GM12865 (cell line): ENCODE results near the gene CASKIN1.

Experiments
- DNase-seq: peaks from one replicate; pipeline ENCODE4 v3.0.0; 2010; ENCODE audit warnings: low read depth
- H3K4me3 ChIP-seq: 2 replicates; pipeline ENCODE4 v1.5.1; 2011; ENCODE audit warnings: mild to moderate bottlenecking, low read depth, low read length, control low read depth
- TF ChIP-seq, protein P1 (sequence below): IDR thresholded peaks from 2 replicates; pipeline ENCODE4 v1.5.1; 2011; ENCODE audit warnings: low read length, control low read depth, low read depth, inconsistent platforms; ENCODE audit not compliant: insufficient read depth; ENCODE audit errors: missing control alignments

Gene CASKIN1

GRCh38 chr16:2172688-2173335 is 23.6 kb downstream of the CASKIN1 start:
- TF ChIP-seq, protein P1, sequence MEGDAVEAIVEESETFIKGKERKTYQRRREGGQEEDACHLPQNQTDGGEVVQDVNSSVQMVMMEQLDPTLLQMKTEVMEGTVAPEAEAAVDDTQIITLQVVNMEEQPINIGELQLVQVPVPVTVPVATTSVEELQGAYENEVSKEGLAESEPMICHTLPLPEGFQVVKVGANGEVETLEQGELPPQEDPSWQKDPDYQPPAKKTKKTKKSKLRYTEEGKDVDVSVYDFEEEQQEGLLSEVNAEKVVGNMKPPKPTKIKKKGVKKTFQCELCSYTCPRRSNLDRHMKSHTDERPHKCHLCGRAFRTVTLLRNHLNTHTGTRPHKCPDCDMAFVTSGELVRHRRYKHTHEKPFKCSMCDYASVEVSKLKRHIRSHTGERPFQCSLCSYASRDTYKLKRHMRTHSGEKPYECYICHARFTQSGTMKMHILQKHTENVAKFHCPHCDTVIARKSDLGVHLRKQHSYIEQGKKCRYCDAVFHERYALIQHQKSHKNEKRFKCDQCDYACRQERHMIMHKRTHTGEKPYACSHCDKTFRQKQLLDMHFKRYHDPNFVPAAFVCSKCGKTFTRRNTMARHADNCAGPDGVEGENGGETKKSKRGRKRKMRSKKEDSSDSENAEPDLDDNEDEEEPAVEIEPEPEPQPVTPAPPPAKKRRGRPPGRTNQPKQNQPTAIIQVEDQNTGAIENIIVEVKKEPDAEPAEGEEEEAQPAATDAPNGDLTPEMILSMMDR = no peak
- H3K4me3 ChIP-seq = no peak overlapping the region
- no peak for DNase-seq

DNA sequence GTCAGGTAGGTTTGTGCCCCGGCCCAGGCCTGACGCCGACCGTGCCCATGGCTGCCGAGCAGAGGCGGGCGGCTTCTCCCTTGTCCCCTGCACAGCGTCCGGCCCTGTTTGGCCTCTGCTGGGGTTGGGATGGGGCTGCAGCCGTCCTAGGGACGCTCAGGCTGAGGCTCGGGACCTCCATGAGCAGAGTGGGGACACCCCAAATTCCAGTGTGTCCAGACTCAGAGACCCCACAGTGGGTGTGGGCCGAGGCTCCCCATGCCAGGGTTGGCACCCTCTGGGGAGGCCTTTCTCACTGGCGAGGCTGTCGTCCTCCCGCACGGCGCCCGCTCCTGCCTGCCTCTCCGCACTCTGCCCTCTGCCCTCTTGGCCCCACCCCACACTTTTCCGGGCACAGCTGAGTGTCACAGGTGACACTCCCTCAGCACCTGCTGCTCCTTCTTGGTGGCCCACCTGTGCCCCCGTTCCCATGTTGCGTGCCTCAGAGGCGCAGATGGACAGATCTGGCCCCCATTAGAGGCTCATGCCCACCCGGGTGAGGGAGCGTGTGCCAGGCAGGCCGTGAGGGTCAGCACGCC is 24.7 kb downstream of the CASKIN1 start:
- DNase-seq = no peak
- no peak overlapping the region for H3K4me3 ChIP-seq
- TF ChIP-seq, protein P1 = no peak

DNA sequence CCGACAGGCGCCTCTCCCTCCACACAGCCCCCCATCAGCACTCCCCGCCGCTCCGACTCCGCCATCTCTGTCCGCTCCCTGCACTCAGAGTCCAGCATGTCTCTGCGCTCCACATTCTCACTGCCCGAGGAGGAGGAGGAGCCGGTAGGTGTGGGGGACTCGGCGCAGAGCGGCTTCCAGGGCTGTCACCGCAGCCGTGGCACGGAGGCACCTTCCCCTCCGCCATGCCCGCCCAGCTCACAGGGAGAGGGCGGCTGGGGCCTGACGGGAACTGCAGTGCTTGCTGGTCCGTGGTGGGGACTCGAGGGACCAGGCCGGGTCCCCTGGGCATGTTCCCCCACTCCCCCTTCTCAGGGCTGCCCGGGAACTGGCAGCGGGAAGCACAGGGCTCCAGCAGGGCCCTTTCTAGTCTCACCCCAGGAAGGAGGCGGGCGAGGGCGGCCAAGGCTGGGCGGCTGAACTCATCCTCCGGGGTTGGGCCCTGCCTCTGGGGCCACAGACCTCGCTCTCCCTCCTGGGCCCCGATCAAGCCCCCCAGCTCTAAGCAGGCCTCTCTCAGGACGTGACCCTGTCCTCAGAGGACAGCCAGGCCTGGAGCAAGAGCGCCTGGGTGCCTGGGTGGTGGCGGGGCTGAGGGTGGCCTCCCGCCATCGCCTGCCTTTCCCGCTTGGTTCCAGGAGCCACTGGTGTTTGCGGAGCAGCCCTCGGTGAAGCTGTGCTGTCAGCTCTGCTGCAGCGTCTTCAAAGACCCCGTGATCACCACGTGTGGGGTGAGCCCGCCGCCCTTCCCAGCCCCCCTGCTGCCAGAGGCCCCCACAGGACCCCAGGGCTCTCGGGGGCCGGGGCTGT is 25.6 kb downstream of the CASKIN1 start:
- H3K4me3 ChIP-seq = no peak overlapping the region
- DNase-seq = no peak
- TF ChIP-seq, protein P1 = no peak

DNA sequence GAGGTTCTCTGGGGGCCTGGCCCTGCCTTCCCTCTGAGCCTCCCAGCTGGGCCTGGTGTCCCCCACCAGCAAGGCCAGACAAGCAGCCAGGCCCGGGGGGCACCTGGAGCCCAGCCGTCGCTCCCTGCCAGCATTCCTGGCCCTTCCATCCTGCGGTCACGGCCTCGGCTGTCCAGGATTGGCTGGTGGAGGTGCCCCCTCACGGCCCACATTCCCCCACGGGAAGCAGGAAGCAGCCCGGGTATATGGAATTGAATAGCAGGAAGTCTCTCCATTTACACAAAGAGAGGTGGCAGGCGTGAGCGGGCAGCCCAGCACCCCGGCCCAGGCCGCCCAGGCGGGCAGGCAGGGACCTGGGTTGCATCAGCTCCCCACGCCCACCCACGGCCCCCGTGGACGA is 26.3 kb downstream of the CASKIN1 start:
- no peak for DNase-seq
- TF ChIP-seq, protein P1 = no peak
- no peak overlapping the region for H3K4me3 ChIP-seq

DNA sequence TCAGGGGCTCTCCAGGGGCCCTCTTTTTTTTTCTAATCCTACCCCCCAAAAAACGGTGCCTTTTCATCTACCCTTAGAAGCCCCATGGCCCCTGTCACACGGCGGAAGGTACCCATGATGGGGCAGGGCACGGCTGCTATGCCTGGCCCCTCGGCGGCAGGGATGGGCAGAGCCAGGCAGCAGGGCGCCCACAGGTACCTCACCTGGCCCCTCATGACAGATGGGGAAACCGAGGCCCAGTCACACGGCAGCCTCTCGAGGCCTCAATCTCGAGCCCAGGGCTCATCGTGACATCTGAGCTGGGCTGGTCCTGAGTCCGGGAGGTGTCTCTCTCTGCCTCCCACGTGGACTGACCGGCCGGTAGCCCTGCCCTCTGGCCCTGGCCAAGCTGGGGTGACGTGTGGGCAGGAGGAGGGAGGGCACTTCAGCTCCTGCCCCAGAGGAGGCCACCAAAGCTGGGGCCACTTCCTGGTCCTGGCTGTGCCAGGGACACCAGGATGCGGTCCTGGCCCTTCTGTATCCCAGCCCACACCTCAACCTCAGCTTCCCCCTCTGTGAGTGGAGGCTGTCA is 29.3 kb downstream of the CASKIN1 start:
- H3K4me3 ChIP-seq = no peak overlapping the region
- TF ChIP-seq, protein P1 = no peak
- DNase-seq = no peak

DNA sequence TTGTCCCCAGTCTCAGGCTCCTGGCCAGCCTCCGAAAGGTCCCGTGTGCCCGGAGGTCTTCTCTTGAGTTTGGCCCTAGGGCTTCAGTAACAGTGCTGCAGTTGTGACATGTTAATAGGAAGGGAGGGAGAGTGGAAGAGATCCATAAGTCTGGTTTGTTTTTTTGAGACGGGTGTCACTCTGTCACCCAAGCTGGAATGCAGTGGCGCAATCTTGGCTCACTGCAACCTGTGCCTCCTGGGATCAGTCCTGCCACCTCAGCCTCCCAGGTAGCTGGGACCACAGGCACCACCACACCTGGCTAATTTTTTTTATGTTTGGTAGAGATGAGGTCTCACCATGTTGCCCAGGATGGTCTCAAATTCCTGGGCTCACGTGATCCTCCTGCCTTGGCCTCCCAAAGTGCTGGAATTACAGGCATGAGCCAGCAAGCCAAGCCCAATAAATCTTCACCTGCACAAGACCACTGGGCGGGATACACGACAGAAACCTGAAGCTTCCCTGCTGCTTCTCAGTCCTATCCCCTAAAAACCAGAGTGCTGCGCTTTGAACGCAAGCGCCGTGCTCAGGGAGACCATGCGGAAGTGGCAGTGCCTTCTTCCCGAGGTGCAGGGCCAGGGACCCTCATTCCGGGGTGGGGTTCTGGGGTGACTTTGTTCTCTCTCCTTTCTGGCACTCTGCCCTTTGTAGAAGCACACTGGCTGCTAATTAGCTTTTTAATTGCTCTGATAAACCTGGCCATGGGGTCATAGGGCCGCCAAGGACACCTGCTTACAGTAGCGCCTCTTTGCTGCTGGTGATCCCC is 29.9 kb downstream of the CASKIN1 start:
- no peak for DNase-seq
- H3K4me3 ChIP-seq = no peak overlapping the region
- TF ChIP-seq, protein P1 = no peak
